HG02943 (cell line): Measurements from ENCODE around the gene F13A1.

Source experiments
- ATAC-seq: cut with Tn5 transposase; IDR thresholded peaks from one replicate; pipeline ENCODE4 v1.9.1; 2021; ENCODE audit warnings: mild to moderate bottlenecking, low read depth, moderate library complexity; ENCODE audit not compliant: unreplicated experiment

The F13A1 gene

DNA sequence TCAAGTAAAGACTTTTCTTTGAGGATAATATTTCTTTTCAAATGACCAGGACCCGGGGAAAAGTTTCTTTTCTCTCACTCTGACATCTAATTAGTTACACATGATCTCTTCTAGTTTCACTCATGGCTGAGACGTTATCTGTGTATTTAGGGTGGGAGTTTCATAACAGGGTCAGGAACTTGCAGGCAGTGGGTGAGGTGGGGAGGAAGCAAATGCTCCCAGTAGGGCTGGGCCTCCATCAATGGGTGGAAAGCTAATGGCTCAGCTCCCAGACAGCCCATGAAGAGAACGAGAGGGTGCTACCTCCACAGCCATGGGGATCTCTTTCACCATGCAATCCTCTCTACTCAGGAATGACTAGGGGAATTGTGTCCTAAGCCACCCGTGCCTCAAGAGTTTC is 119.3 kb downstream of the F13A1 start:
- no peak for ATAC-seq

DNA sequence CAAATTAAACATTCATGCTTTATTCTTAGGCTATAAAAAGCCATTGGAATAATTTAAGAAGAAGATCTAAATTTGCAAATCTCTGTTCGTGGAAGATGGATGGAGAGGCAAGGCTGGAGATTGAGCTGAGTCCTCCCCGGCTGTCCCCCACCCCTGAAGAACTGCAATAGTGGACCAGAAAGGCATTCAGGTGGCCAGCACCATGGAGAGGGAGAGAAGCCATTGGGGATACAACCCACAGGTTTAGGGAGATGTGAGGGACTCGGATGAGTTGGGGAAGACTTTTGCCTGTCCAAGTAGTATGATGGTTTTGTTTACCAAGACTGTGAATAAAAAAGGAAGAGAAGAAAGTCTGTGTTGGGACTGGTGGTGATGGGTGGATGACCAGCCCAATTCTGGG is 120.8 kb downstream of the F13A1 start:
- no peak for ATAC-seq

DNA sequence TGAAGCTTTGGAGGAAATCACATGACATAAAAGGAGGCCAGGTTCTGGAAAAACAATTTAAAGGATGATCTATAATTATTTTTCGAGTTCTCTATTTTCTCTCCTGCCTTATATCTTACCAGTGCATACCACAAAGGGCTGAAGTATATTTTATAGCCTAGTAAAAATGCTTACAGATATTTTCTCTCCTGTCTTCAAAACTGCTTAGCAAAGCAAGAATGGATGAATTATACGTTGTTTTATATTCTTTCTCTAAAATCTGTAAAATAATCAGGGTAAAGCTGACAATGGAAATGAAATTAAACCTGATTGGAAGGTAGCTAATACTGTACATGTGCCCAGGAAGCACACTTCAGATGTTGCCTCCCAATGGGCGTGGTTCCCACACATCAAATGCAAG is 123.7 kb downstream of the F13A1 start:
- ATAC-seq: no peak

DNA sequence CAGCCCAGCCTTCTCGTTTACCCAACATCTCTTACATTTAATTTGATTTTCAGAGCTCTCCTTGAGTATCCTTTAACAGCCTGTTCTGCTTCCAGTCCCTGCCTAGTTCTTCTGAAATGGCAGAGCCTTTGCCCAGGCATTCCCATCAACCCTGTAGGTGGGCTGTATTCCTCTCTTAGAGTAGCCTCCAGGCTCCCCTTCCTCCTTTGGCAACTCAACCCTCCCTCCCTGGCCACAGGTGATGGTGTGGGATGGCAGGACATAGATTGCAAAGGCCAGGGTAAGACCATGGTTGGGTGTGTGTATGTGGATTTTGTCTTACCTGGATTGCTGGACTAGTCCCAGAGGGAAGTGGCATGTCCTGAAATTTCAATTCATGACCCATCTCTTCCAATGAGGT is 125.4 kb downstream of the F13A1 start:
- ATAC-seq: no peak

DNA sequence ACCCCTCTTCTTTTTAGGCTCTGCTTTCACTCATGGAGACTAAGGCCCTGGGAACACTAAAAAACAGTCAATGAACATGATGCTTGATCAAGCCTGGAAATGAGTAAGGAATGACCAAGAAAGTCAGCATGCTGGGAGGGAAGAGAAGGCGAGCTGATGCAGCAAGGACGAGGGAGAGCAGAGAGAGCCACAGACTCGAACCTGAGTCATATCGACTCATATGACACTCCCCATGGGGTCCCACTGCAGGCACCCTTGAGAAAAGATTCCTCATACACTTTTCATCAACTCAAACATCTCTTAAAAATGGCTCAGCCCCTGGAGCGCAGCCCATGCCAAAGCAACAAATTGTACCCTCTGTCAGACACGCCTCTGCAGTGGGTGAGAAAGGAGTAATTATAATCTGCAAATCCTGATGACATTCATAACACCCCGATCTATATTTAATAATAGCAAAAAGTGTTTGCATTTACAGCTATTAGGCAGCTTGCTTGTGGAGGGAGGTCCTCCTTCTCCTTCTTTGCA is 127.2 kb downstream of the F13A1 start:
- no peak for ATAC-seq

DNA sequence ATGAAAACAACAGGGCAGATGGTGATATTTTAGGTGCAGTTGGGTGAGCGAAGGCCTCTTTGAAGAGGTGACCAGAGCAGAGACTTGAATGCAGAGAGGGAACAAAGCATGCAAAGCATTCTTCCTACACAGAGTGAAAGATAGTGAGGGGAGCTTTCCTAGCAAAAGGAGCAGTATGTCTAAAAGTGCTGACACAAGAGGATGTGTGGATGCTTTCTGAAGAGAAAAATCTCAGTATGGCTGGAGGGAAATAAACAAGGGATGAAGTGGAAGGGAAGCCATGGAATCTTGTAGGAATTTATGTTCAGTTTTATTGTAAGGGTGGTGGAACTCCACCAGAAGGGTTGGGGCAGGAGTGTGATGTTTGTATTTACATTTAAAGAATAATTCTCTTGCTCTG is 128.6 kb downstream of the F13A1 start:
- ATAC-seq: no peak

DNA sequence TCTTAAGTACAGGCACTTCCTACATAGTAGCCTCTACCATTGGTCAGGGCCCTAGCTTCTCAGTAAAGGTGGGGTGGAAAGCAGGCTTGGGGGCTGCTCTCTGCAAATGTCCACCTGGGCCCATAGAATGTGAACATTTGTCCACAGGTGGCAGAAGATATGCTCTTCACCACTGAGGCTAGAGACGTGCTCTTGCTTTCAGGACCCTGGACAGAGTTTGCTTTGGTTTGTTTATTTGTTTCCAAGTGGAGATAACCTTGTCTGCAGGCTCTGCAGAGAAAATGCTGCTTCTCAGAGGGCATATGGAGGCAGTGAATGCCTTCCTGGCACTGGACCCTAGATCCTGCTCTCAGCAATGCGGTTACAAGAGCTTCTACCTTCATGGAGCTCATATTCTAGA is 129.0 kb downstream of the F13A1 start:
- ATAC-seq: no peak

DNA sequence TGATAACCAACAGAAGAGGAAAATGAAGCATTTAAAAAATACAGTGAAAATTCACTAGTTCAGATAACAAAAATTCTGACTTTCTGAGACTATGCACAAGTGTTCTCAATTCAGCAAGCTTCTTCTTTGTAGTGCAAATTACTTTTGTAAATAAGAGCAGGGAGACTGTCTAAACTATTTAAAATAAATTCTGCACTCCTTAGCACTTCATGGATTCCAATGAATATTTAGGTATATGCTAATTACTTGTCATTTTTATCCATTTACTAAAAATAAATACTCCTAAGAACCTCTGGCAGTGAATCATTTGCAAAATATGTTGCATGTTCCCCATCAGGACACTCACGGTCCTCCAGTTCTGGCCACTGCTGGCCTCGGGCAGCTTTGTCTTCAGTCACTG is 139.8 kb downstream of the F13A1 start:
- ATAC-seq: no peak

DNA sequence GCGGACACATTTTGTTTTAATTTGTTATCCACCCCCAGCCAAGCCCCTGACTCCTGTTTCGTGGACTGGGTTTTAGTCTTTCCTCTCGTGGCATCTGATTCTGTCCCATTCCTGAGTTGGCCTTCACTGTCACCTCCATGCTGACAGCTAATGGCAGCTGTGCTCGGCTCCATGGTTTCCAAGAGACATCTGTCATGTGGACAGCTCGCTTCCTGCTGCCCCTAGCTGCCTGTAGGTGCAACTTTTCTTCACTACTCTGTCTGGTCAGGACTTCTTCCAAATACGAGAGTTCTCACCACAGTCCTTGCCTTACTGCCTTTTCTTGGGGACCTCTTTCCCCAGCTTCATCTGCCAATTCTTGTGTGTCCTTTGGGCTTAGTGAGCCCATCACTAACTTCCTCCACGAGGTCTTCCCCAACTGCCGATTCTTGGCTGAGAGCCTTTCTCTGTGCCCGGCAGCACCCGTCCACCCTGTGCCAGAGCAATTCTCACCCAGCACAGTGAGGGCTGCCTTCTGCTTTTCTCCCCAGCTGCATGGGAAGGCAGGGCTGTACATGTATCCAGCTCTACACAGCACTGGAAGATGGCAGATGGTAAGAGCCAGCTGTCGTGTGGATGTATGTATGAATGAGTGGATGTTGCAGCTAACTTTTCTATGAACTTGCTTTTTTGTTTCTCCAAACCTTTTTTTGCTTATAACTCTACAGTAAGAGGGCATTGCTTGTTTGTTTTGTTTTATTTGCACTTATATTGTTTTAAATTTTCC is 140.4 kb downstream of the F13A1 start:
- ATAC-seq: no peak

DNA sequence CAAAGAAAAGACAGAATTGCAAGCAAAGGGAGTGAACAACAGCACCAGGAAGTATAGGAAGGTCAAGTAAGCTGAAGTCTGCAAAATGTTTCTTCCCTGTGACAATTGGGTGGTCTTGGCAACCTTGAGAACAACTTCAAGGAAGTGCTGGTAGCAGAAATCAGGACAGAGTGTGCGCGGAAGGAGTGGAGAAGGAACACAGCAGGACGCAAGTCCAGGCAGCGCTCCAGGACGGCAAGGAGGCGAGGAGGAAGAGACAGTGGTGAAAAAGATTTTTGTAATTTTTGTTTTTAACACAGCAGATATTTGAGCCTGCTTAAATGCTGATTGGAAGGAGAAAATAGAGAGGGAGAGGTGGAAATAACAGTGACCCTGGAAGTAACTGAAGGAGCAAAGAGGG is 141.7 kb downstream of the F13A1 start:
- no peak for ATAC-seq

DNA sequence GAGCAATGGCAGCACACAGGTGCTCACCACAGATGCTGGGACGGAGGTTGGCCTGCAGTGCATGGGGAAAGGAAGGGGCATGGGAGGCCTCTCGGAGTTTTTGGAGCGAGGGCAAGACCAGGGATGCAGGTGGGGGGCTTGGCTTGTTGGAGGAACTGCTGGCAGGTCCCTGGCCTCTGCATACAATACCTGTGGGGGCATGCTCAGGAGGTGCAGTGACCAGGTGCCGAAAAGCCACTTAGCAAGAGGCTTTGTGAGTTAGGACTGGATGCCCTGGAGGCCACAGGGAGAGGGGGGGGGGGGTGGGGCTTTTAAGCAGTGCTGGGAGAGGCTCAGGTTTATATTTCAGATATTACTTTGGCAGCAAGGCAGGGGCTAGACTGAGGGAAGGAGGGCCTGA is 142.7 kb downstream of the F13A1 start:
- ATAC-seq: no peak

DNA sequence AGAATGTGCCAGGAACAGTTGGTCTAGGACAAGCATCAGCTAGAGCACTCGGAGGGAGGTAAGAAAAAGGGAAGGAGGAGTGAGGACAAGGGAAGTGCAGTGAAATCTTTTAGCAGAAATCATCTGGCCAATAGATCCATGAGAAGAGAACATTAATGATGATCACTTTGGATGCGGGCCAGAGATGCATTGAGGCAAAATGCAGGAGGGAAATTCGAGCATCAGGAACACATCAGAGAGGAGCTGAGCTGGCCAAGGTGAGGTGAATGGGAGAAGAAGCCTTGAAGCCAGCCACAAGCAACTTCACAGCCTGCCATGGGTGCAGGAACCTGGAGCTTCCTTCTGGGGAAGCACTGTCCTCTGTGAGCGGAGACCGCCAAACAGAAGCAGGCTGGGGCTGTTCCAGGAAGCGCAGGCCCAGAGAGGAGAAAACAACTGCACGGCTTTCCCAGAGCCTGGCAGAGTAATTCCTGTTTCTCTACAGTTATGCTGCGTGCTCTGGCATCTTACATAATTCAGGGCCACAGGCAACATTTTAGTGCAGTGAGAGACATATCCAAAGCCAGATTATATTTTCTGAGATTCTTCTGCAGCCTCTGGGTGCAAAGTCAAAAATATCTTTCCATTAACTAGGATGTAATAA is 143.8 kb downstream of the F13A1 start:
- ATAC-seq: no peak

DNA sequence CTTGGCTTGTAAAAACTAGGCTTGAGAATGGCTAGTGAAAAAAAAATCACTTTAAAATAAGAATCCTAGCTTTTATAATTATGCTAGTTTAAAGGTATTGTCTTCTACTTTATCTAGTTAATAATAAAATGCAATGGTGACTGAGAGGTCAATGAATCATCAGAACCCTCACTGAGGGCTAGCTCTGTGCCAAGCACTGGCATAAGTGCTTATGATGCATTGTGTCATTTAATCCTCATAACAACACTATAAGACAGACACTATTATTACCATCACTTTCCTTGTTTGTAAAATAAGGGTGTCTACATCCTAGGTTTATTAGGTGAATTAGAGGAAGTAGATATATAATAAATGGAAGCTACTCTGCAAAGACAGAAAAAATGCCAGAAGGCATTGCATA is 144.3 kb downstream of the F13A1 start:
- no peak for ATAC-seq

DNA sequence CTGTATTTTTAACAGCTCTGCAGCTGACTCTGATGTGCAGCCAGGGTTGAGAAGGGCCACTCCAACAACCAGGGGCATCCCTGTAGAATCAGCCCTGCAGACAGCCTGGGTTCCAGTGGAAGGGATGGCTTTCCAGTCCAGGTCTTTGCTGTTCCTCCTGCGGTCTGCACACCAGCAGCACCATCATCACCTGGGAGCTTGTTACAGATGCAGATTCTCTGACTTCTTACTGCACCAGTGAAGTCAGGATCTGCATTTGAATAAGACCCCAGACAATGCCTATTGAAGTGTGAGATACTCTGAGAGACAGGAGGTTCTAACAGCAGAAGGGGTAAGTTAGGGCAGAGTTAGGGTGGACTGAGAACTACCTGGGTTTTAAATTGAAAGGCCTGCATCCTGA is 151.3 kb downstream of the F13A1 start:
- no peak for ATAC-seq

DNA sequence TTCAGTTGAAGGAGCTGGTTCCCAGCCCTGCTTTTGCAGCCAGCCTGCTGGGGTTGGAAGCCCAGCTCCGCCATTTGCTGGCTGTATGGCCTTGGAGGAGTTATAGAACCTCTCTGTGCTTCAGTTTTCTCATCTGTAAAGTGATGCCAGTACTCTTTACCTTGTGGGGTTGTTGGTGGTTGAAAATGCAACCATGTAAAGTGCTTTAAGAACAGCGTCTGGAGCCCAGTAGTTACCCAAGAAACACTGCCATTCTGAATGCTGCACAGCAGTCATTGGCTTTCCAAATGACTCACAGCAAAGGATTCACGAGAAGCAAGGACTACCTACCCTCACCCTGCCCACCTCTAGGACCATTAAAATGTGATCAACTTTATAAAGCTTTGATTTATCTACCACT is 154.4 kb downstream of the F13A1 start:
- no peak for ATAC-seq

DNA sequence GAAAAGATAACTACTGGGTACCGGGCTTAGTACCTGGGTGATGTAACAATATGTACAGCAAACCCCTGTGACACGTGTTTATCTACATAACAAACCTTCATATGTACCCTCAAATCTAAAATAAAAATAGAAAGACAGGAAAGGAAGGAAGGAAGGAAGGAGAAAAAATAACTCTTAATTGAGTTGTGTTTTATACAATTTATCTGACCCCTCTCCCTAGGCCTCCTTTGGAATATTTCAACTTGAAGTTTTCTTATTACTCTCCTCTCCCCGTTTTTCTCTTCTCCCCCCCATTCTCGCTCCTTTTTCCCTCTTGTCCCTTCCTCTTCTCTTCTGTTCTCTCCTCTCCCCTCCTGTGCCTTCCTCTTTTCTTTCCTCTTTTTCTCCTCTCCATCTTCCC is 156.1 kb downstream of the F13A1 start:
- ATAC-seq: no peak

DNA sequence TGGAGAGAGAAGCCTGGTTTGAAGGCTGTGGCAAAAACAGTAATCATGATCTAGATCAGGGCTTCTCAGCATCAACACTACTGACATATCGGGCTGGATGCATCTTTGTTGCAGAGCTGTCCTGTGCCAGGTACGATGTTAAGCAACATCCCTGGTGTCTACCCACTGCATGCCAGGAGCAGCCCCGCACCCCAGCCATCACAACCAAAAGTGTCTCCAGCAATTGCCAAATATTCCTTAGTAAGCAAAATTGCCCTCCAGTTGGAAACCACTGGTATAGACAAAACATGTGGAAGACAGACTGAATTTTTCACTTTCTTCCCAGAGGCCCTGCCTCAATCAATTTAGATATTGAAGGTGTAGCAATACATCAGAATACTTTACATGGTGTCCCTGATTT is 166.1 kb downstream of the F13A1 start:
- ATAC-seq: no peak

DNA sequence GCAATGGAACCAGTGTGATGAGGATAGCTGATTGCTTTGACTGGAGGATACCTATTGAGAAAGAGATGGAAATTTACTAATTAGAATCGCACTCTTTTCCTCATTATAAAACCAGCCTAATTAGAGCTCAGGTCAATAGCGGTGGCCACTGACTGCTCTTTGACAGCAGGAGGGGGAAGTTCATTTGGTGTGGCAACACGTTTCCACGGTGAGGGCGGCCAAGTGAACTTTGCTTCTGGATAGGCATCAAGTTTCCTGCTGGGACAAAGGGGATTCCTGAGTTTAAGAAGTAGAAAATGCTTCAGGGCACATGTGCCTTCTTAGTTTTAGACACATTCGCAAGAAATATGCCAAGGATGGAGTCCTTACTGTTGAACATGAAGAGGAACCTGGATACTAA is 168.4 kb downstream of the F13A1 start:
- no peak for ATAC-seq

DNA sequence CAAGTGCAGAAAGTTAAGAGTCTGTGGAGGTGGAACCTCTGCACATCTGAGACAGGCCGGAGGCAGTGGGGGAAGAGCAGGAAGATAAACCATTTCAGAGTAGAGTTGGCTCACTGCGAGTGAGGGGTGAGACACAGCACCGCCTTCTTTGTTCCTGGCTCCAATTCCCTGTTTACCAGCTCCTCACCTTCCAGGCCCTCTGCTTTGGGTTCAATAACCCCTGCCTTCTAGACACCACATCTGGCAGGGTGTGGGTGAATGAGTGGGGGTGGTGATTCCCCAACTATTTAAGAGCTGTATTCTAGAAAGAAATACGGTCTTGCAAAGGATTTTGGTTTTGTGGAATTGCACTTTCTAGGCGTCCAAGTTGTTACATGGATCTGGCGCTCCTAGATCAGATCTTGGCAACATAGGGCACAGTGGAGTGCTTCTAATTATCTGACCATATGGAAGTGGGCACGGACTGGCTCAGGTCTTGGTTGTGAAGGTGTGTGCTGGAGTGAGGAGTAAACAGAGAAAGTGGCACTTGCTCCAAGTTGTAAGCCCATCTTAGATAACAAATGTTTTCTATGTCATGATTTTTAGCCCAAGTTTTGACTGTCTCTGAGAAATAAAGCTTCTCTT is 172.2 kb downstream of the F13A1 start:
- ATAC-seq: no peak

DNA sequence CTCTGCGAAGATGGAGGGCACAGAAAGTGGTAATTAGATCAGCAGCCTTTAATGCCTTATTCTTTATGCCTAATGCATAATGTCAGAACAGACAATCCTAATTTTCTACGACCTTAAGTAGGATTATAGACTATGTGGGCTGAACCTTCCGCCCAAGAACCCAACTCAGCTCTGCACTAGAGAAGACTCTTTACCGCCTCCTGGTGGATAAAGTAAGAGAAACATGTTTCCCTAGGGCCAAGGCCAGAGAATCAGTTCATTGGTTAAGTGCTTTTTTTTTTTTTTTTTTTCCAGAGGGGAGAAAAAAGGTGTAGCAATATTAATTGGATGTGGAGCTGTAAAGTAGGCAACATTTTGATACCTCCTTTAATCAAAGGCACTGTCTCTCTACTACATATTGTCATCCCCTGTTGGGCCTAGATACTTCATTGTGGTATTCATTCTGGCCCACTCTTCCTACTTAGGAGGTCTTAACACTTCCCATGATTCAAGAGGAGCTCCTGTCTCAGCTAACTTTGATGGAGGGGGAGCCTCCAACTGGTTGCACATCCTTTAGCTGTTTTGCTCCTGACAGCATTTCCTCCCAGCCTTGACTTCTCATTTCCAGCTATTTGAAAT is 188.9 kb downstream of the F13A1 start:
- ATAC-seq: no peak

DNA sequence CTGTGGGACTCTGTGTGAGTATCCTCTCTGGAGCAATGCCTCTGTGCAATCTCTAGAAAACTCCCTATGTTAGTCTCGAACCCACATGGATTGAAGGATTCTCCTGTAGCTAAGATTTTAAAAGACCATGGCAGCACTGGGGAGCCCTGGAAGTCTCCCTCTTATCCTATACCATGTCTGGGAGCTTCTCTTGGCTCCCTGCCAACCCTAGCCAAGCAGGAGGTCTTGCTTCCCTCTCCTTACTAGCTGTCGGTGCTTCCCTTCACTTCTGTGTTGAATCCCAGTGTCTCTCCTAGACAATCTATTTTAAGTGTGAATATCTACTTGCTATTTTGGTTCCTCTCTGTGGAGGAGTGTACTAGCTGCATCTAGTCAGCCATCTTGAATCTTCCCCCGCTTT is 195.0 kb downstream of the F13A1 start:
- no peak for ATAC-seq
